ENCODE measurements around the gene SMIM1. TPM values are rescaled to one million over a fixed set of nuclear protein-coding genes. Genes with fewer than 3 reads are reported as not detected.

The SMIM1 gene
- total RNA-seq, 1 experiment from 2014 or later, result 5.5 TPM

DNA sequence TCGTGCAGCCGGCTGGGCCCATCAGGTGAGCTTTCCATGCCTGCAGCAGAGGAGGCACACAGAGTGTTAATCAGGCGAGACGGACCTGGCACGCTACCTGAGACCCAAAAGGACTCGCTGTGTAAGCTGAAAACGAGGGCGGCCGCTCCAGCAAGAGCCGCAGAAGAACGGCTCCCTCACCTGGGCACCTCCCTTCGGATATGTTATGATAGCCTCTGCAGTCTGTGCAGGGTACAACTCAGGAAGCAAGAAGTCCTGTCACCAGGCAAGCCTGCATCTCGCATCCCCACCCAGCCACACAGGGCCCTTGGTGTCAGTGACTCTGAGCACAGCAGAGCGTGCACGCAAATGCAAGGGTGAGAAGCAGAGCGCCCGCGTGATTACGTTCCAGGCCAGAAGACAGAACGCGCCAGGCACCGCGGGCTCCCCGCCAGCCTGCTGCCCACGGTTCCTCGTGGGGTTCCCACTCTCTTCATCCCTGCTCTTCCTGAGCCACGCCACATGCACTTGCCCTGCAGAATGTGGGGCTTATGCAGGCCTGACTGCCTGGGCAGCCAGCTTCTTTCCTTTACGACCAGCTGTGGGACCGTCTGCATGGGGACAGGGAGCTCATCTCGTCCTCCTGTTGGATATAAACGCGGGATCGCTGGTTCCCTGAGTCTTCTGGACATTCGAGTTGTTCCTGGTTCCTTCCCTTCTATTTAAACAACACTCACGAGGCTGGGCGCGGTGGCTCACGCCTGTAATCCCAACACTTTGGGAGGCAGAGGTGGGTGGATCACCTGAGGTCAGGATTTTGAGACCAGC lies 44.0 kb downstream of the SMIM1 start:
- ChIA-PET CTCF (no interaction called here), POLR2A (no interaction called here), RAD21 (ENCODE audit: low non-redundant PET in 1 of 2, low total read pairs in 2 of 2, uncharacterized antibody in 2 of 2, unreplicated experiment in 2 of 2) (no interaction called here)
- BruUV-seq (replicated peaks), result no TSS peak
- DNase-seq (ENCODE audit: low read depth, low spot score) (no peak), ATAC-seq (no peak)
- no peaks in the 10 kb centered on the region for H3K79me2 ChIP-seq (ENCODE audit: insufficient read depth, low read length)
- H3K9me2 ChIP-seq (ENCODE audit: insufficient read depth), result no peaks in the 10 kb centered on the region
- no peaks in the 10 kb centered on the region for H3K27me3 ChIP-seq (ENCODE audit: insufficient read depth, low read length)
- H3K4me1 ChIP-seq (ENCODE audit: control insufficient read depth in 1 of 2, insufficient read depth in 2 of 2, low read length in 2 of 2), result peaks cover 3% of the 10 kb centered on the region in 2 experiments; a peak in 3 of 4 replicates
- H3K36me3 ChIP-seq (ENCODE audit: control insufficient read depth in 1 of 2, insufficient read depth in 2 of 2, low read length in 2 of 2), result no peaks in the 10 kb centered on the region; a peak in 1 of 4 replicates
- H2AFZ ChIP-seq (ENCODE audit: low read depth, low read length, poor library complexity, severe bottlenecking), result no peak overlapping the region
- TF ChIP-seq TCF7L2 (IDR thresholded peaks at IDR 0.05; ENCODE audit: borderline replicate concordance, extremely low read depth, insufficient read depth, insufficient read length) (no peak), SIN3A (IDR thresholded peaks at IDR 0.05; ENCODE audit: low read depth) (no peak), ZFX (IDR thresholded peaks at IDR 0.05) (no peak), YY1 (IDR thresholded peaks at IDR 0.05; ENCODE audit: extremely low read depth, insufficient replicate concordance, low read depth, low read length) (no peak), ZNF274 (IDR thresholded peaks at IDR 0.05; ENCODE audit: low read depth, low read length) (no peak), POLR2A (IDR thresholded peaks at IDR 0.05; ENCODE audit: borderline replicate concordance, extremely low read depth, insufficient read depth, insufficient read length) (no peak)
- TF ChIP-seq, protein P1, sequence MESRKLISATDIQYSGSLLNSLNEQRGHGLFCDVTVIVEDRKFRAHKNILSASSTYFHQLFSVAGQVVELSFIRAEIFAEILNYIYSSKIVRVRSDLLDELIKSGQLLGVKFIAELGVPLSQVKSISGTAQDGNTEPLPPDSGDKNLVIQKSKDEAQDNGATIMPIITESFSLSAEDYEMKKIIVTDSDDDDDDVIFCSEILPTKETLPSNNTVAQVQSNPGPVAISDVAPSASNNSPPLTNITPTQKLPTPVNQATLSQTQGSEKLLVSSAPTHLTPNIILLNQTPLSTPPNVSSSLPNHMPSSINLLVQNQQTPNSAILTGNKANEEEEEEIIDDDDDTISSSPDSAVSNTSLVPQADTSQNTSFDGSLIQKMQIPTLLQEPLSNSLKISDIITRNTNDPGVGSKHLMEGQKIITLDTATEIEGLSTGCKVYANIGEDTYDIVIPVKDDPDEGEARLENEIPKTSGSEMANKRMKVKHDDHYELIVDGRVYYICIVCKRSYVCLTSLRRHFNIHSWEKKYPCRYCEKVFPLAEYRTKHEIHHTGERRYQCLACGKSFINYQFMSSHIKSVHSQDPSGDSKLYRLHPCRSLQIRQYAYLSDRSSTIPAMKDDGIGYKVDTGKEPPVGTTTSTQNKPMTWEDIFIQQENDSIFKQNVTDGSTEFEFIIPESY (IDR thresholded peaks at IDR 0.05; ENCODE audit: extremely low read depth, insufficient replicate concordance, low read length), result no peak
- no peak overlapping the region for H3K4me2 ChIP-seq (ENCODE audit: low read length)
- intact Hi-C loops (cut with micrococcal nuclease), result no loop called here
- H3K9me3 ChIP-seq (ENCODE audit: control insufficient read depth in 1 of 2, insufficient read depth in 1 of 2, low read depth in 1 of 2, low read length in 2 of 2), result no peaks in the 10 kb centered on the region
- H3K4me3 ChIP-seq (replicated peaks in 1 of 2; ENCODE audit: low read depth in 1 of 2, low read length in 2 of 2), result no peak overlapping the region
- no peak overlapping the region for H3K27ac ChIP-seq (ENCODE audit: low read depth, low read length)
- no peak overlapping the region for H3K9ac ChIP-seq (ENCODE audit: low read length)
- no peaks in the 10 kb centered on the region for H4K20me1 ChIP-seq (ENCODE audit: insufficient read depth)
